Myocyte (in vitro differentiated cells): ENCODE data around the gene MAP1LC3C. TPM values are rescaled to one million over a fixed set of nuclear protein-coding genes. Genes with fewer than 3 reads are reported as not detected.
A peak's percentile ranks its signal among the peaks of the same experiment; 100 is the strongest.

Experiments
- DNase-seq: peaks from one replicate; pipeline ENCODE4 v3.0.0-alpha.2; 2012; ENCODE audit warnings: low read depth
- polyA plus RNA-seq: library from polyadenylated mRNA; unstranded; fragments of >200 nt; gene quantifications from one replicate; pipeline ENCODE4 v1.2.1, GENCODE V29; 2012; ENCODE audit warnings: missing spikeins
- total RNA-seq: library from RNA; depleted of rRNA; stranded (reverse); fragments of >200 nt; gene quantifications from 2 replicates; pipeline ENCODE4 v1.2.3, GENCODE V29; 2014

The MAP1LC3C gene
- total RNA-seq, result 37.5 and 38.4 TPM in 2 replicates
- polyA plus RNA-seq, result 2.1 TPM

GRCh38 chr1:241999026-241999425 lies at the start of gene MAP1LC3C:
MAP1LC3C (minus strand) TSS chr1:241999098; CDS start chr1:241999008, 90 bp downstream.
- DNase-seq, result peak; percentile 76

- DNase-seq, result no peak
Observed at GRCh38 chr1:242043165-242043564, 44.3 kb upstream of the MAP1LC3C start.

GRCh38 chr1:242034392-242034791 lies 35.5 kb upstream of the MAP1LC3C start:
- no peak for DNase-seq

GRCh38 chr1:242033447-242033846 lies 34.5 kb upstream of the MAP1LC3C start:
- DNase-seq, result no peak

GRCh38 chr1:242030071-242030470 lies 31.2 kb upstream of the MAP1LC3C start:
- DNase-seq, result no peak

- no peak for DNase-seq
Observed at GRCh38 chr1:242025681-242026080, 26.8 kb upstream of the MAP1LC3C start.

GRCh38 chr1:242023805-242024204 lies 24.9 kb upstream of the MAP1LC3C start:
- DNase-seq, result no peak

GRCh38 chr1:242019018-242019417 lies 20.1 kb upstream of the MAP1LC3C start:
- DNase-seq, result no peak

GRCh38 chr1:242017580-242018233 lies 18.8 kb upstream of the MAP1LC3C start:
- peak; percentile 56 for DNase-seq

- DNase-seq, result no peak
Observed at GRCh38 chr1:242016479-242016878, 17.6 kb upstream of the MAP1LC3C start.

- DNase-seq, result no peak
Observed at GRCh38 chr1:242011894-242012660, 13.2 kb upstream of the MAP1LC3C start.

- no peak for DNase-seq
Observed at GRCh38 chr1:242008826-242009495, 10.1 kb upstream of the MAP1LC3C start.

GRCh38 chr1:242006976-242007375 lies 8.1 kb upstream of the MAP1LC3C start:
- DNase-seq, result no peak

- DNase-seq, result no peak
Observed at GRCh38 chr1:242005866-242006535, 7.1 kb upstream of the MAP1LC3C start.

GRCh38 chr1:242004751-242005495 lies 6.0 kb upstream of the MAP1LC3C start:
- no peak for DNase-seq

GRCh38 chr1:242002510-242002909 lies 3.6 kb upstream of the MAP1LC3C start:
- no peak for DNase-seq

- no peak for DNase-seq
Observed at GRCh38 chr1:242002072-242002471, 3.2 kb upstream of the MAP1LC3C start.

- DNase-seq, result no peak
Observed at GRCh38 chr1:242000434-242000833, 1.5 kb upstream of the MAP1LC3C start.

- peak; percentile 96 for DNase-seq
Observed at GRCh38 chr1:241998412-241998921, 431 bp downstream of the MAP1LC3C start.

- DNase-seq, result no peak
Observed at GRCh38 chr1:241997401-241997998, 1.4 kb downstream of the MAP1LC3C start.
